HepG2 (cell line): ENCODE measurements around the gene TXN. TPM values are rescaled to one million over a fixed set of nuclear protein-coding genes. Genes with fewer than 3 reads are reported as not detected.

Experiments used
- ATAC-seq: fragments of 200-7000 bp; cut with Tn5 transposase; 3 replicates; pipeline ENCODE4 v1.9.1; 2020; ENCODE audit warnings: mild to moderate bottlenecking, moderate library complexity
- BruUV-seq: library from RNA; stranded (reverse); fragments of 400-500 nt; replicated peaks from 2 replicates; lab custom pipeline; 2021; lab: Mats Ljungman, UMichigan
- CTCF ChIA-PET: fragments of 300-600 bp; formaldehyde crosslinking; extraction: SDS; loops from one replicate; lab custom pipeline; 2021; ENCODE audit warnings: low total read pairs, inconsistent platforms, low intra/inter-chr PET ratio; lab: Yijun Ruan, JAX
- POLR2A ChIA-PET: fragments of 350-600 bp; sonication (Branson Sonifier 250); formaldehyde crosslinking; loops from one replicate; lab custom pipeline; 2020; ENCODE audit warnings: antibody characterized with exemption, inconsistent platforms; lab: Yijun Ruan, JAX
- DNase-seq: peaks from one replicate; pipeline ENCODE4 v3.0.0-alpha.2; 2015; ENCODE audit warnings: low spot score
- FAIRE-seq: peaks from 3 replicates; lab custom pipeline; 2011; peaks lifted over from hg19 to GRCh38; lab: Jason Lieb, UNC
- H2AFZ ChIP-seq: one replicate; pipeline ENCODE4 v1.6.1; 2011; ENCODE audit warnings: low read length, inconsistent platforms
- H3K27ac ChIP-seq: fragments of 300-600 bp; 3 replicates; pipeline ENCODE4 v1.8.0; 2011; ENCODE audit warnings: mixed run types, mild to moderate bottlenecking, mixed read lengths, low read length, inconsistent platforms; ENCODE audit not compliant: insufficient read depth; ENCODE audit errors: extremely low read length
- H3K27me3 ChIP-seq, 2 experiments: fragments of 200-600 bp in 1 of 2; 2 replicates in 1 of 2; 3 replicates in 1 of 2; pipeline versions ENCODE4 v1.6.0 to v1.8.0; 2011; ENCODE audit warnings: low read length in 2 of 2, mild to moderate bottlenecking in 2 of 2, moderate library complexity in 2 of 2, inconsistent platforms in 1 of 2; ENCODE audit not compliant: insufficient read depth in 2 of 2, control insufficient read depth in 1 of 2
- H3K36me3 ChIP-seq, 2 experiments: fragments of 200-600 bp in 1 of 2; replicated peaks in 1 of 2; 2 replicates in 1 of 2; 3 replicates in 1 of 2; pipeline versions ENCODE4 v1.5.1 to v1.8.0; 2011; ENCODE audit warnings: low read length in 2 of 2, inconsistent platforms in 1 of 2; ENCODE audit not compliant: insufficient read depth in 2 of 2, control insufficient read depth in 1 of 2
- H3K4me1 ChIP-seq: 2 replicates; pipeline ENCODE4 v1.5.1; 2012; ENCODE audit warnings: low read length, inconsistent platforms; ENCODE audit not compliant: insufficient read depth
- H3K4me2 ChIP-seq: 2 replicates; pipeline ENCODE4 v1.6.0; 2011; ENCODE audit warnings: low read depth, low read length, inconsistent platforms
- H3K4me3 ChIP-seq, 3 experiments: fragments of 200-600 bp in 1 of 3; sonication (generic), shearing (Covaris generic) in 1 of 3; replicated peaks in 1 of 3; 2 replicates each; pipeline ENCODE4 v1.5.1; 2011 to 2016; ENCODE audit warnings: low read length in 3 of 3, inconsistent platforms in 2 of 3, low read depth in 2 of 3, mild to moderate bottlenecking in 2 of 3, control low read depth in 1 of 3, mixed read lengths in 1 of 3; ENCODE audit not compliant: insufficient read depth in 1 of 3
- H3K79me2 ChIP-seq: one replicate; pipeline ENCODE4 v1.6.1; 2011; ENCODE audit warnings: low read length, inconsistent platforms; ENCODE audit not compliant: insufficient read depth
- H3K9ac ChIP-seq: 2 replicates; pipeline ENCODE4 v1.6.0; 2011; ENCODE audit warnings: mild to moderate bottlenecking, low read depth, low read length, inconsistent platforms; ENCODE audit not compliant: insufficient read depth
- H3K9me3 ChIP-seq: 2 replicates; pipeline ENCODE4 v1.5.1; 2012; ENCODE audit warnings: mild to moderate bottlenecking, low read length
- H4K20me1 ChIP-seq: 2 replicates; pipeline ENCODE4 v1.6.0; 2011; ENCODE audit warnings: inconsistent platforms, mild to moderate bottlenecking, low read length, moderate library complexity; ENCODE audit not compliant: insufficient read depth
- AKAP8 ChIP-seq: sonication (generic); formaldehyde crosslinking; IDR thresholded peaks from 2 replicates; pipeline ENCODE4 v1.5.1; 2020; ENCODE audit warnings: mild to moderate bottlenecking, missing genetic modification reagents
- REPIN1 ChIP-seq: sonication (generic); formaldehyde crosslinking; IDR thresholded peaks from 2 replicates; pipeline ENCODE4 v1.8.0; 2022; ENCODE audit warnings: missing genetic modification reagents, low read depth, mild to moderate bottlenecking, borderline replicate concordance
- ZNF234 ChIP-seq: sonication (generic); formaldehyde crosslinking; conservative IDR thresholded peaks from 2 replicates; pipeline ENCODE4 v1.5.1; 2020; ENCODE audit warnings: mild to moderate bottlenecking, missing genetic modification reagents
- ZNF451 ChIP-seq: sonication (generic); formaldehyde crosslinking; IDR thresholded peaks from 2 replicates; pipeline ENCODE4 v1.5.0; 2020; ENCODE audit warnings: mild to moderate bottlenecking, missing genetic modification reagents
- WGBS: methylation state at CpG from one replicate; pipeline ENCODE4 v1.1.6; 2017; ENCODE audit warnings: low lambda C conversion rate; 5-methylcytosine and 5-hydroxymethylcytosine counted together
- in situ Hi-C: cut with HindIII; loops from 2 replicates; pipeline ENCODE4 v1.10.0; 2017; ENCODE audit warnings: low pct_unique_long_range_greater_than_20kb; ENCODE audit not compliant: extremely low pct_ligation_motif_present
- intact Hi-C: fragments of 100-400 bp; cut with micrococcal nuclease; formaldehyde crosslinking; loops from one replicate; pipeline ENCODE4 v1.10.0; 2022; ENCODE audit not compliant: unreplicated experiment
- polyA plus RNA-seq, 8 experiments: library from polyadenylated mRNA; depleted of rRNA in 3 of 8; stranded (reverse) in 7 of 8; unstranded in 1 of 8; fragments of >200 nt; fragmentation: Illumina TruSeq in 4 of 8; extraction: Trizol in 4 of 8; gene quantifications; 2 replicates each; pipeline versions ENCODE4 v1.2.1 to v1.2.3, GENCODE V29; 2011 to 2016; ENCODE audit warnings: low read depth in 4 of 8, missing spikeins in 1 of 8, mixed read lengths in 1 of 8; ENCODE audit not compliant: insufficient read depth in 1 of 8
- total RNA-seq, 5 experiments: library from RNA; depleted of rRNA; stranded (reverse); fragments of >200 nt; fragmentation: Illumina TruSeq; extraction: Trizol; gene quantifications; 2 replicates each; pipeline ENCODE4 v1.2.3, GENCODE V29; 2016; ENCODE audit warnings: low read depth in 1 of 5
- TF ChIP-seq, protein P1 (sequence below): IDR thresholded peaks from 2 replicates; pipeline ENCODE4 v1.6.1; 2012; ENCODE audit warnings: low read length, improper control_type of control experiment
- TF ChIP-seq, protein P2 (sequence below): sonication (generic); formaldehyde crosslinking; IDR thresholded peaks from 2 replicates; pipeline ENCODE4 v1.5.0; 2020; ENCODE audit warnings: mild to moderate bottlenecking, missing genetic modification reagents

The TXN gene
- total and polyA plus RNA-seq, 2 of the 13 experiments (the other 11 are each of a cell fraction or from before 2014, with no cell fraction given): 364 to 470 TPM

DNA sequence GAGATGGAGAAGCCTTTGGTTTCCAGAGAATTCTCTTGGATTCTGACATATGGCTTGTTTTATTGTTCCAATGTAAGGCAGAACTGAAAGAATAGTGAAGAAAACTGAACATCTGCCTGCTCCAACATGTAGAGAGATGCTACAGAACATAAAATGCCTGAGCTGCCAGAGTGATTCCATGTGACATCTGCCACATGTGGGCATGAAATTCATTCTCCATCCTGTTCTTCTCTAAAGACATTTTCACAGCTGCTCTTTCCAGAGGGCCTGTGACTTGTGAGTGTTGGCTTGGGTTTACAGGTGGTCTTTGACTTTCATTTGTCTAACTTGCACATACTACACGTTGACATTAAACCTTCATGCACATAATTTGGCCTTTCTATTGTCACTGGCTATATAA is 33.7 kb upstream of the TXN start:
- in situ Hi-C loops: no loop called here
- Histone ChIP-seq H3K27me3 (no peaks in the 10 kb centered on the region), H4K20me1 (no peaks in the 10 kb centered on the region), H3K79me2 (no peaks in the 10 kb centered on the region), H3K27ac (no peak overlapping the region), H3K4me3 (no peak overlapping the region), H3K4me1 (no peaks in the 10 kb centered on the region; the same call in 1 of the 2 replicates), H3K4me2 (no peak overlapping the region), H3K9ac (no peak overlapping the region), H3K9me3 (no peaks in the 10 kb centered on the region), H3K36me3 (no peaks in the 10 kb centered on the region), H2AFZ (no peak overlapping the region)
- no peak for TF ChIP-seq AKAP8 (CRISPR knock-in tag)
- no peak for TF ChIP-seq ZNF451 (CRISPR knock-in tag)
- TF ChIP-seq, protein P1, sequence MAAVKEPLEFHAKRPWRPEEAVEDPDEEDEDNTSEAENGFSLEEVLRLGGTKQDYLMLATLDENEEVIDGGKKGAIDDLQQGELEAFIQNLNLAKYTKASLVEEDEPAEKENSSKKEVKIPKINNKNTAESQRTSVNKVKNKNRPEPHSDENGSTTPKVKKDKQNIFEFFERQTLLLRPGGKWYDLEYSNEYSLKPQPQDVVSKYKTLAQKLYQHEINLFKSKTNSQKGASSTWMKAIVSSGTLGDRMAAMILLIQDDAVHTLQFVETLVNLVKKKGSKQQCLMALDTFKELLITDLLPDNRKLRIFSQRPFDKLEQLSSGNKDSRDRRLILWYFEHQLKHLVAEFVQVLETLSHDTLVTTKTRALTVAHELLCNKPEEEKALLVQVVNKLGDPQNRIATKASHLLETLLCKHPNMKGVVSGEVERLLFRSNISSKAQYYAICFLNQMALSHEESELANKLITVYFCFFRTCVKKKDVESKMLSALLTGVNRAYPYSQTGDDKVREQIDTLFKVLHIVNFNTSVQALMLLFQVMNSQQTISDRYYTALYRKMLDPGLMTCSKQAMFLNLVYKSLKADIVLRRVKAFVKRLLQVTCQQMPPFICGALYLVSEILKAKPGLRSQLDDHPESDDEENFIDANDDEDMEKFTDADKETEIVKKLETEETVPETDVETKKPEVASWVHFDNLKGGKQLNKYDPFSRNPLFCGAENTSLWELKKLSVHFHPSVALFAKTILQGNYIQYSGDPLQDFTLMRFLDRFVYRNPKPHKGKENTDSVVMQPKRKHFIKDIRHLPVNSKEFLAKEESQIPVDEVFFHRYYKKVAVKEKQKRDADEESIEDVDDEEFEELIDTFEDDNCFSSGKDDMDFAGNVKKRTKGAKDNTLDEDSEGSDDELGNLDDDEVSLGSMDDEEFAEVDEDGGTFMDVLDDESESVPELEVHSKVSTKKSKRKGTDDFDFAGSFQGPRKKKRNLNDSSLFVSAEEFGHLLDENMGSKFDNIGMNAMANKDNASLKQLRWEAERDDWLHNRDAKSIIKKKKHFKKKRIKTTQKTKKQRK: no peak
- no peak for TF ChIP-seq REPIN1 (CRISPR knock-in tag)
- TF ChIP-seq ZNF234 (CRISPR knock-in tag): no peak
- TF ChIP-seq, protein P2, sequence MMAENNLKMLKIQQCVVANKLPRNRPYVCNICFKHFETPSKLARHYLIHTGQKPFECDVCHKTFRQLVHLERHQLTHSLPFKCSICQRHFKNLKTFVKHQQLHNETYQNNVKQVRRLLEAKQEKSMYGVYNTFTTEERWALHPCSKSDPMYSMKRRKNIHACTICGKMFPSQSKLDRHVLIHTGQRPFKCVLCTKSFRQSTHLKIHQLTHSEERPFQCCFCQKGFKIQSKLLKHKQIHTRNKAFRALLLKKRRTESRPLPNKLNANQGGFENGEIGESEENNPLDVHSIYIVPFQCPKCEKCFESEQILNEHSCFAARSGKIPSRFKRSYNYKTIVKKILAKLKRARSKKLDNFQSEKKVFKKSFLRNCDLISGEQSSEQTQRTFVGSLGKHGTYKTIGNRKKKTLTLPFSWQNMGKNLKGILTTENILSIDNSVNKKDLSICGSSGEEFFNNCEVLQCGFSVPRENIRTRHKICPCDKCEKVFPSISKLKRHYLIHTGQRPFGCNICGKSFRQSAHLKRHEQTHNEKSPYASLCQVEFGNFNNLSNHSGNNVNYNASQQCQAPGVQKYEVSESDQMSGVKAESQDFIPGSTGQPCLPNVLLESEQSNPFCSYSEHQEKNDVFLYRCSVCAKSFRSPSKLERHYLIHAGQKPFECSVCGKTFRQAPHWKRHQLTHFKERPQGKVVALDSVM (CRISPR knock-in tag): no peak
- intact Hi-C loops: no loop called here
- no peak for DNase-seq
- 0% methylated on average over 1 of the region's 1 CpG for WGBS
- CTCF ChIA-PET: no interaction called here
- FAIRE-seq: no peak
- ATAC-seq: no peak
- POLR2A ChIA-PET: no interaction called here
- no TSS peak for BruUV-seq
